ENCODE data around the gene RAD21L1.

Gene RAD21L1

DNA sequence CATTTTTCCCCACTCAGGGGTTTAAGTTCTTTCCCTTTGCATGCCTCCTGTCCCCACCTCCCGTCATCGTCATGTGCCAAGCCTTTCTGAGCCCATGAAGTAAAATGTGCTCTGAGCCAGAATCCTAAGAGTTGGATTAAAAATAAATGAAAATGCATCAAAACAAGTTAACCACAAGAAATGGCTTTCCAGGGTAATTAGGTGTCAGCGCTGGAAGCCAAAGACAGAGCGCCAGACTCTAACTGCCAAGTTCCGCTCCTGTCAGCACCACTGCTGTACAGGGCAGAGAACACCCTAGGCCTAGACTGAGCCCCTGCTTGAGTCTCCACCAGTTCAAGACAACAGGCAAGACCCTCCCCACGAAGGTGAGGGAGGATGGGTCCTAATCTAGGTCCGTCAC is 28.0 kb upstream of the RAD21L1 start:
- DNase-seq (ENCODE audit: low read depth): no peak
- no peak overlapping the region for H3K4me3 ChIP-seq (ENCODE audit: control insufficient read depth, low read depth, low read length)
- TF ChIP-seq CTCF (IDR thresholded peaks at IDR 0.05; ENCODE audit: control insufficient read depth, insufficient read depth, low read depth, low read length, missing control alignments): no peak

DNA sequence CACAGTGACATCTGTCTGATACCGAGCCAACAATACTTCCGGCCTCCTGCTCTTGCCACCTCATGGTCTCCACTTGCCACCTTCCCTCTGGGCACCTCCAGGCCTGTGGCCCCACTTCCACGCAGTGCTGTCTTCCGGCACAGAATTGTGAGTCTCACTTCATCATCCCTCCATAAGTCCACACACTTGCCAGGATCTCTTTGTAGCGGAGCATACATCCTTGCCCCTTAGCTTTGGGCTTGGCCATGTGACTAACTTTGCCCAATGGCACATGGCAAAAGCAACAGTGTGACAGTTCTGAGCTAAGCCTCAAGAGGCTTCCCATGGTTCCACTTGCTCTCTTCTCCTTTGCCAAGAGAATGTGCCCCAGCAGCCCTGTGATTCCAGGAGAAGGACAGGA is 27.1 kb upstream of the RAD21L1 start:
- no peak overlapping the region for H3K4me3 ChIP-seq (ENCODE audit: control insufficient read depth, low read depth, low read length)
- no peak for DNase-seq (ENCODE audit: low read depth)
- TF ChIP-seq CTCF (IDR thresholded peaks at IDR 0.05; ENCODE audit: control insufficient read depth, insufficient read depth, low read depth, low read length, missing control alignments): no peak

DNA sequence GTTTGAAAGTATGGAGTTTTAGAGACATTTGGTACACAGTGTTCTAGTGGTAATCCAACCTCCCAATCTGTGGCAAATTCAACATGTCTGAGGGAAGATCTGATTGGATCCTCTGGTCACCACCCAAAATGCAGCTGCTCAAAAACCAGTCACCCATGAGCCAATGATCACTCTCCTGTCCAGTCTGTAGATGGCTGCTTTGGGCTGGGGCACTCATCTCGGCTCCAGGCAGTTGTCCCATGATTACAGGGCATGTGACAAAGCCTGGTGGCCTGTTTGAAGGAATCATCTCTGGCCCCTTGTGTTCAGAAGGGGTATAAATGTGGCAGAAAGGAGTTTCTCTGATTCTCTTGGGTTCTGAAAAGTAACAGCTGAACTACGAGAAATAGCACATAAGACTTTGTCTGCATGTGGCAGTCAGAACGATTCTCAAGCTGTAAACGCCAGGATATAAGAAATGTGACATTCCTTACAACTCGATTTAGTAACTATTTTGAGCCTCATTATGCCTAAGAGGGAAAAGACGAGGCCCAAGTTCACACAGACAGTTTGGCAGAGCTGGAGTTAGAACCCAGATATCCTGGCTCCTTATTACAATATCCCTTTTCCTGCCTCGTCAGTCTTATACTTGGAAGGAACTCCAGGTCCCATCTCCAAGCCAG is 26.5 kb upstream of the RAD21L1 start:
- no peak for DNase-seq (ENCODE audit: low read depth)
- TF ChIP-seq CTCF (IDR thresholded peaks at IDR 0.05; ENCODE audit: control insufficient read depth, insufficient read depth, low read depth, low read length, missing control alignments): no peak
- H3K4me3 ChIP-seq (ENCODE audit: control insufficient read depth, low read depth, low read length): no peak overlapping the region

DNA sequence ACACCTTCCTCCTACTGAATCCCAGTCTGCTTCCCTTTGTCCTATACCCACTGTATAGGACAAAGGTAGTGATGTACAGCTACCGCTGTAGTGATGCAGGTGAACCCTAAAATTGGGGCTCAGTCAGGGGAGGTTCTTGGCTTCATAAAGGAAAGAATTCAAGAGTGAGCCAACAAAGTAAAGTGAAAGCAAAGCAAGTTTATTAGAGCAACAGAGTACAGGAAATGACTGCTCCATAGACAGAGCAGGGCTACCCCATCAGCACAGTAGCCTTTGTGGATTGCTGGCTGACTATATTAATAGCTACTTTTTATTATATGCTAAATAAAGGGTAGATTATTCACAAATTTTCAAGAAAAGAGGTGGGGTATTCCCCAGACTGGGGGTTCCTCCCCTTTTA is 25.9 kb upstream of the RAD21L1 start:
- no peak for DNase-seq (ENCODE audit: low read depth)
- no peak overlapping the region for H3K4me3 ChIP-seq (ENCODE audit: control insufficient read depth, low read depth, low read length)
- TF ChIP-seq CTCF (IDR thresholded peaks at IDR 0.05; ENCODE audit: control insufficient read depth, insufficient read depth, low read depth, low read length, missing control alignments): no peak

DNA sequence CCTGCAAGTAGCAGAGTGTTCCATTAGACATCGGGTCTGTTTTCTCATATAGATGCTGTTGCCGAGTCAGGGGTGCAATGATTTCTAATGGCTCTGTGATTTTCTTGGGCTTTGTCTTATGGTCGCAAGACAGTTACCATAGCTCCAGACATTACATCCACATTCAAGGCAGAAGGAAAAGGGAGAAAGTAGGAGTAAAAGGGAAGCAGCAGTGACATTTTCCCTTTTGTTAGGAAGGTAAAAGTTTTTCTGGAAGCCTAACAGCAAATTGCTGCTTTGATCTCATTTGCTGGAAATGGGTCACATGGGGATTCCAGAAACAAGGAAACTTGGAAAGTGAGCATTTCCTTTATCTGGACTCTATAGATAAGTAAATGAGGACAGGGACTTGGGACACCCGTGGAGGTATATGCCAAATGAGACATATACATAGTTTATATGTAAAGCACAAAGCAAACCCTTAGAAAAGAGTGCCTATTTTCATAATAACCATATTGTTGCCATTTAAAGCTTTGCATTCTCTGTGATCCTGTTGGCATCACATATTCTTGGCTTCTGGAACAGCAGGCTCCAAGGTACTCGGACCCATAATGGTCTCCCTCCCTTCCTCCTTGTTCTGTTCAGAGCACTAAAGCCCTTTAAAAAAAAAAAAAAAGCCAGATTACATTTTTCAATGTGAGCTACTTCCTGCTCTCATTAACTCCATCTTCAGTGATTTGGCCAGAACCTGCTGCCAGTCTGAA is 22.9 kb upstream of the RAD21L1 start, which contains the start of gene C20orf202:
Gene C20orf202 (plus strand): TSS at position 693 of the 743 bp plus-strand sequence. CDS start 132 bp downstream, outside the sequence.
- TF ChIP-seq CTCF (IDR thresholded peaks at IDR 0.05; ENCODE audit: control insufficient read depth, insufficient read depth, low read depth, low read length, missing control alignments): no peak
- DNase-seq (ENCODE audit: low read depth): no peak
- H3K4me3 ChIP-seq (ENCODE audit: control insufficient read depth, low read depth, low read length): no peak within 1 kb of the TSS

- H3K4me3 ChIP-seq (ENCODE audit: control insufficient read depth, low read depth, low read length): no peak overlapping the region
- TF ChIP-seq CTCF (IDR thresholded peaks at IDR 0.05; ENCODE audit: control insufficient read depth, insufficient read depth, low read depth, low read length, missing control alignments): no peak
- DNase-seq (ENCODE audit: low read depth): no peak
Measured at GRCh38 chr20:1203630-1204029, 22.2 kb upstream of the RAD21L1 start.

Measured in AG09309 (cell line).